K562 (cell line): ENCODE results near the gene PKDREJ. TPM values are rescaled to one million over a fixed set of nuclear protein-coding genes. Genes with fewer than 3 reads are reported as not detected.

Source experiments
- ATAC-seq: fragments of 200-7000 bp; cut with Tn5 transposase; 3 replicates; pipeline ENCODE4 v1.9.1; 2020; ENCODE audit warnings: moderate library complexity
- BruUV-seq: library from RNA; stranded (reverse); fragments of 400-500 nt; replicated peaks from 2 replicates; lab custom pipeline; 2021; lab: Mats Ljungman, UMichigan
- CTCF ChIA-PET: fragments of 300-600 bp; formaldehyde crosslinking; extraction: SDS; loops from one replicate; lab custom pipeline; 2021; ENCODE audit warnings: low intra/inter-chr PET ratio; lab: Yijun Ruan, JAX
- POLR2A ChIA-PET: fragments of 300-600, 350-650 bp; sonication (Branson Sonifier 250); formaldehyde crosslinking; extraction: SDS; loops from one replicate; lab custom pipeline; 2021; ENCODE audit warnings: antibody characterized with exemption, inconsistent platforms; lab: Yijun Ruan, JAX
- DNase-seq, 4 experiments: peaks; one replicate each; pipeline versions ENCODE4 v3.0.0 to v3.0.0-alpha.2; 2011 to 2018; ENCODE audit warnings: low spot score in 3 of 4, mixed read lengths in 3 of 4; ENCODE audit errors: extremely low read depth in 1 of 4
- FAIRE-seq: peaks from 2 replicates; lab custom pipeline; 2011; peaks lifted over from hg19 to GRCh38; lab: Jason Lieb, UNC
- H2AFZ ChIP-seq: 2 replicates; pipeline ENCODE4 v1.6.0; 2011; ENCODE audit warnings: low read depth, low read length, control low read depth, inconsistent platforms
- H3K27ac ChIP-seq: fragments of 200-600 bp; 3 replicates; pipeline ENCODE4 v1.8.0; 2011; ENCODE audit warnings: low read depth, mild to moderate bottlenecking, control low read depth, inconsistent platforms, low read length, moderate library complexity, mixed read lengths; ENCODE audit errors: extremely low read depth
- H3K27me3 ChIP-seq, 2 experiments: fragments of 300-600 bp in 1 of 2; 2 replicates in 1 of 2; 3 replicates in 1 of 2; pipeline versions ENCODE4 v1.6.0 to v1.8.0; 2011; ENCODE audit warnings: inconsistent platforms in 2 of 2, low read length in 2 of 2, mild to moderate bottlenecking in 1 of 2, mixed read lengths in 1 of 2, moderate library complexity in 1 of 2; ENCODE audit not compliant: control insufficient read depth in 2 of 2, insufficient read depth in 2 of 2
- H3K36me3 ChIP-seq: fragments of 300-600 bp; 3 replicates; pipeline ENCODE4 v1.8.0; 2011; ENCODE audit warnings: mild to moderate bottlenecking, low read length, inconsistent platforms; ENCODE audit not compliant: control insufficient read depth, insufficient read depth
- H3K4me1 ChIP-seq, 2 experiments: fragments of 200-600 bp in 1 of 2; replicated peaks in 1 of 2; 2 replicates in 1 of 2; 3 replicates in 1 of 2; pipeline versions ENCODE4 v1.5.1 to v1.8.0; 2011; ENCODE audit warnings: inconsistent platforms in 2 of 2, low read length in 2 of 2, mild to moderate bottlenecking in 1 of 2, mixed read lengths in 1 of 2, moderate library complexity in 1 of 2; ENCODE audit not compliant: control insufficient read depth in 2 of 2, insufficient read depth in 2 of 2
- H3K4me2 ChIP-seq: 2 replicates; pipeline ENCODE4 v1.6.1; 2011; ENCODE audit warnings: low read length, control low read depth, inconsistent platforms, mixed read lengths; ENCODE audit not compliant: insufficient read depth
- H3K4me3 ChIP-seq: fragments of 200-600 bp; sonication (generic), shearing (Covaris generic); 2 replicates; pipeline ENCODE4 v1.5.1; 2016; ENCODE audit warnings: control low read depth, inconsistent platforms
- H3K79me2 ChIP-seq: fragments of 200-600 bp; 3 replicates; pipeline ENCODE4 v1.8.0; 2011; ENCODE audit warnings: low read length, inconsistent platforms; ENCODE audit not compliant: control insufficient read depth, insufficient read depth
- H3K9ac ChIP-seq, 2 experiments: 2 replicates each; pipeline versions ENCODE4 v1.6.0 to v1.6.1; 2011; ENCODE audit warnings: low read depth in 2 of 2, low read length in 2 of 2, control low read depth in 1 of 2, inconsistent platforms in 1 of 2, mild to moderate bottlenecking in 1 of 2, mixed read lengths in 1 of 2; ENCODE audit not compliant: insufficient read depth in 1 of 2
- H3K9me1 ChIP-seq: one replicate; pipeline ENCODE4 v1.6.0; 2011; ENCODE audit warnings: inconsistent platforms, mild to moderate bottlenecking, low read length, moderate library complexity; ENCODE audit not compliant: control insufficient read depth, insufficient read depth
- H3K9me3 ChIP-seq: replicated peaks from 2 replicates; pipeline ENCODE4 v1.5.1; 2011; ENCODE audit warnings: low read depth, low read length, inconsistent platforms; ENCODE audit not compliant: control insufficient read depth, insufficient read depth
- H4K20me1 ChIP-seq: replicated peaks from 2 replicates; pipeline ENCODE4 v1.6.1; 2011; ENCODE audit warnings: low read length, inconsistent platforms, mixed read lengths; ENCODE audit not compliant: control insufficient read depth, insufficient read depth
- CTBP1 ChIP-seq: fragments of 450-650 bp; IDR thresholded peaks from 2 replicates; pipeline ENCODE4 v1.6.1; 2016; ENCODE audit warnings: borderline replicate concordance
- MAFF ChIP-seq: IDR thresholded peaks from 2 replicates; pipeline ENCODE4 v1.6.1; 2012; ENCODE audit warnings: low read length, improper control_type of control experiment
- MECOM ChIP-seq: fragments of 250-450 bp; sonication (Bioruptor Pico); IDR thresholded peaks from 2 replicates; pipeline ENCODE4 v1.8.0; 2022; ENCODE audit warnings: inconsistent platforms
- MTA2 ChIP-seq: fragments of 450-650 bp; IDR thresholded peaks from 2 replicates; pipeline ENCODE4 v1.6.1; 2016; ENCODE audit warnings: low read depth
- NR4A1 ChIP-seq, 2 experiments: fragments of 250-450 bp in 1 of 2; fragments of 450-650 bp in 1 of 2; sonication (Bioruptor Pico) in 1 of 2; IDR thresholded peaks; 2 replicates each; pipeline versions ENCODE4 v1.4.0 to v1.6.1; 2016 to 2020; ENCODE audit warnings: mild to moderate bottlenecking in 2 of 2, missing compliant biosample characterization in 1 of 2, missing genetic modification characterization in 1 of 2, moderate library complexity in 1 of 2
- SUPT5H ChIP-seq: fragments of 450-650 bp; IDR thresholded peaks from 2 replicates; pipeline ENCODE4 v1.6.1; 2016
- ZFP36 ChIP-seq: fragments of 150-350 bp; IDR thresholded peaks from 2 replicates; pipeline ENCODE4 v1.6.1; 2018; ENCODE audit warnings: low read length, low read depth; ENCODE audit not compliant: partially characterized antibody
- ZKSCAN8 ChIP-seq: fragments of 200-800 bp; sonication (Bioruptor generic); IDR thresholded peaks from 2 replicates; pipeline ENCODE4 v1.6.1; 2016; ENCODE audit warnings: missing genetic modification characterization, missing compliant biosample characterization
- ZNF316 ChIP-seq: fragments of 450-650 bp; IDR thresholded peaks from 2 replicates; pipeline ENCODE4 v1.6.1; 2016
- WGBS: fragments of 100-300 bp; shearing (Covaris generic); methylation state at CpG from one replicate; pipeline ENCODE4 v1.1.6; 2016; ENCODE audit warnings: low coverage, mixed read lengths; ENCODE audit not compliant: insufficient coverage; ENCODE audit errors: missing lambda C conversion rate; 5-methylcytosine and 5-hydroxymethylcytosine counted together
- in situ Hi-C: fragments of 300-500 bp; cut with MboI; formaldehyde crosslinking; loops from 4 replicates; pipeline ENCODE4 v1.15.0; 2018; ENCODE audit warnings: inconsistent platforms, mixed read lengths
- intact Hi-C: fragments of 100-400 bp; cut with micrococcal nuclease; formaldehyde crosslinking; loops from 2 replicates; pipeline ENCODE4 v1.14.2; 2022
- polyA plus RNA-seq, 8 experiments: library from polyadenylated mRNA; depleted of rRNA in 4 of 8; stranded (reverse) in 5 of 8; unstranded in 3 of 8; fragments of >200 nt; fragmentation: Nextera tagmentation in 2 of 8; fragmentation: Illumina TruSeq in 1 of 8; extraction: Ambion mirVana in 2 of 8; extraction: Trizol in 1 of 8; gene quantifications; 2 replicates each; pipeline versions ENCODE4 v1.2.1 to v1.2.3, GENCODE V29; 2011 to 2014; ENCODE audit warnings: inconsistent platforms in 1 of 8, missing spikeins in 1 of 8
- total RNA-seq, 7 experiments: library from RNA; depleted of rRNA in 6 of 7; stranded (reverse); fragments of >200 nt in 6 of 7; fragmentation: Illumina TruSeq in 2 of 7; extraction: Trizol in 2 of 7; gene quantifications; 2 replicates each; pipeline versions ENCODE4 v1.2.1 to v1.2.3, GENCODE V29; 2011 to 2021; ENCODE audit warnings: low replicate concordance in 1 of 7
- TF ChIP-seq, protein P1 (sequence below): fragments of 450-650 bp; IDR thresholded peaks from 2 replicates; pipeline ENCODE4 v1.6.1; 2016; ENCODE audit warnings: low read depth
- TF ChIP-seq, protein P2 (sequence below): sonication (generic); formaldehyde crosslinking; IDR thresholded peaks from 2 replicates; pipeline ENCODE4 v1.8.1; 2023; ENCODE audit warnings: missing genetic modification reagents, mild to moderate bottlenecking, borderline replicate concordance

Gene PKDREJ
- total and polyA plus RNA-seq, 9 of the 15 experiments (the other 6 are each of a cell fraction or from before 2014, with no cell fraction given), result 0.03 TPM; not detected in 8

- no peak overlapping the region for H3K4me3 ChIP-seq
- TF ChIP-seq ZNF316, result no peak
- TF ChIP-seq, protein P1, sequence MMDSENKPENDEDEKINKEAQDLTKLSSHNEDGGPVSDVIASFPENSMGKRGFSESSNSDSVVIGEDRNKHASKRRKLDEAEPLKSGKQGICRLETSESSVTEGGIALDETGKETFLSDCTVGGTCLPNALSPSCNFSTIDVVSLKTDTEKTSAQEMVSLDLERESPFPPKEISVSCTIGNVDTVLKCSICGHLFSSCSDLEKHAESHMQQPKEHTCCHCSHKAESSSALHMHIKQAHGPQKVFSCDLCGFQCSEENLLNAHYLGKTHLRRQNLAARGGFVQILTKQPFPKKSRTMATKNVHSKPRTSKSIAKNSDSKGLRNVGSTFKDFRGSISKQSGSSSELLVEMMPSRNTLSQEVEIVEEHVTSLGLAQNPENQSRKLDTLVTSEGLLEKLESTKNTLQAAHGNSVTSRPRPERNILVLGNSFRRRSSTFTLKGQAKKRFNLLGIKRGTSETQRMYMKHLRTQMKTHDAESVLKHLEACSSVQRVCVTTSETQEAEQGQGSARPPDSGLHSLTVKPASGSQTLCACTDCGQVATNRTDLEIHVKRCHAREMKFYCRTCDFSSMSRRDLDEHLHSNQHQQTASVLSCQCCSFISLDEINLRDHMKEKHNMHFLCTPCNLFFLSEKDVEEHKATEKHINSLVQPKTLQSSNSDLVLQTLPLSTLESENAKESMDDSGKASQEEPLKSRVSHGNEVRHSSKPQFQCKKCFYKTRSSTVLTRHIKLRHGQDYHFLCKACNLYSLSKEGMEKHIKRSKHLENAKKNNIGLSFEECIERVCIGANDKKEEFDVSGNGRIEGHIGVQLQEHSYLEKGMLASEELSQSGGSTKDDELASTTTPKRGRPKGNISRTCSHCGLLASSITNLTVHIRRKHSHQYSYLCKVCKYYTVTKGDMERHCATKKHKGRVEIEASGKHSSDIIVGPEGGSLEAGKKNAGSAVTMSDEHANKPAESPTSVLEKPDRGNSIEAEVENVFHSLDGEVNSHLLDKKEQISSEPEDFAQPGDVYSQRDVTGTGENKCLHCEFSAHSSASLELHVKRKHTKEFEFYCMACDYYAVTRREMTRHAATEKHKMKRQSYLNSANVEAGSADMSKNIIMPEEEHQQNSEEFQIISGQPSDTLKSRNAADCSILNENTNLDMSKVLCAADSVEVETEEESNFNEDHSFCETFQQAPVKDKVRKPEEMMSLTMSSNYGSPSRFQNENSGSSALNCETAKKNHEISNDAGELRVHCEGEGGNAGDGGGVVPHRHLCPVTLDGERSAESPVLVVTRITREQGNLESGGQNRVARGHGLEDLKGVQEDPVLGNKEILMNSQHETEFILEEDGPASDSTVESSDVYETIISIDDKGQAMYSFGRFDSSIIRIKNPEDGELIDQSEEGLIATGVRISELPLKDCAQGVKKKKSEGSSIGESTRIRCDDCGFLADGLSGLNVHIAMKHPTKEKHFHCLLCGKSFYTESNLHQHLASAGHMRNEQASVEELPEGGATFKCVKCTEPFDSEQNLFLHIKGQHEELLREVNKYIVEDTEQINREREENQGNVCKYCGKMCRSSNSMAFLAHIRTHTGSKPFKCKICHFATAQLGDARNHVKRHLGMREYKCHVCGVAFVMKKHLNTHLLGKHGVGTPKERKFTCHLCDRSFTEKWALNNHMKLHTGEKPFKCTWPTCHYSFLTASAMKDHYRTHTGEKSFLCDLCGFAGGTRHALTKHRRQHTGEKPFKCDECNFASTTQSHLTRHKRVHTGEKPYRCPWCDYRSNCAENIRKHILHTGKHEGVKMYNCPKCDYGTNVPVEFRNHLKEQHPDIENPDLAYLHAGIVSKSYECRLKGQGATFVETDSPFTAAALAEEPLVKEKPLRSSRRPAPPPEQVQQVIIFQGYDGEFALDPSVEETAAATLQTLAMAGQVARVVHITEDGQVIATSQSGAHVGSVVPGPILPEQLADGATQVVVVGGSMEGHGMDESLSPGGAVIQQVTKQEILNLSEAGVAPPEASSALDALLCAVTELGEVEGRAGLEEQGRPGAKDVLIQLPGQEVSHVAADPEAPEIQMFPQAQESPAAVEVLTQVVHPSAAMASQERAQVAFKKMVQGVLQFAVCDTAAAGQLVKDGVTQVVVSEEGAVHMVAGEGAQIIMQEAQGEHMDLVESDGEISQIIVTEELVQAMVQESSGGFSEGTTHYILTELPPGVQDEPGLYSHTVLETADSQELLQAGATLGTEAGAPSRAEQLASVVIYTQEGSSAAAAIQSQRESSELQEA, result no peak
- no peak for TF ChIP-seq SUPT5H
- no peak for TF ChIP-seq MAFF
- no peak for TF ChIP-seq ZFP36
- TF ChIP-seq CTBP1, result no peak
- TF ChIP-seq, protein P2, sequence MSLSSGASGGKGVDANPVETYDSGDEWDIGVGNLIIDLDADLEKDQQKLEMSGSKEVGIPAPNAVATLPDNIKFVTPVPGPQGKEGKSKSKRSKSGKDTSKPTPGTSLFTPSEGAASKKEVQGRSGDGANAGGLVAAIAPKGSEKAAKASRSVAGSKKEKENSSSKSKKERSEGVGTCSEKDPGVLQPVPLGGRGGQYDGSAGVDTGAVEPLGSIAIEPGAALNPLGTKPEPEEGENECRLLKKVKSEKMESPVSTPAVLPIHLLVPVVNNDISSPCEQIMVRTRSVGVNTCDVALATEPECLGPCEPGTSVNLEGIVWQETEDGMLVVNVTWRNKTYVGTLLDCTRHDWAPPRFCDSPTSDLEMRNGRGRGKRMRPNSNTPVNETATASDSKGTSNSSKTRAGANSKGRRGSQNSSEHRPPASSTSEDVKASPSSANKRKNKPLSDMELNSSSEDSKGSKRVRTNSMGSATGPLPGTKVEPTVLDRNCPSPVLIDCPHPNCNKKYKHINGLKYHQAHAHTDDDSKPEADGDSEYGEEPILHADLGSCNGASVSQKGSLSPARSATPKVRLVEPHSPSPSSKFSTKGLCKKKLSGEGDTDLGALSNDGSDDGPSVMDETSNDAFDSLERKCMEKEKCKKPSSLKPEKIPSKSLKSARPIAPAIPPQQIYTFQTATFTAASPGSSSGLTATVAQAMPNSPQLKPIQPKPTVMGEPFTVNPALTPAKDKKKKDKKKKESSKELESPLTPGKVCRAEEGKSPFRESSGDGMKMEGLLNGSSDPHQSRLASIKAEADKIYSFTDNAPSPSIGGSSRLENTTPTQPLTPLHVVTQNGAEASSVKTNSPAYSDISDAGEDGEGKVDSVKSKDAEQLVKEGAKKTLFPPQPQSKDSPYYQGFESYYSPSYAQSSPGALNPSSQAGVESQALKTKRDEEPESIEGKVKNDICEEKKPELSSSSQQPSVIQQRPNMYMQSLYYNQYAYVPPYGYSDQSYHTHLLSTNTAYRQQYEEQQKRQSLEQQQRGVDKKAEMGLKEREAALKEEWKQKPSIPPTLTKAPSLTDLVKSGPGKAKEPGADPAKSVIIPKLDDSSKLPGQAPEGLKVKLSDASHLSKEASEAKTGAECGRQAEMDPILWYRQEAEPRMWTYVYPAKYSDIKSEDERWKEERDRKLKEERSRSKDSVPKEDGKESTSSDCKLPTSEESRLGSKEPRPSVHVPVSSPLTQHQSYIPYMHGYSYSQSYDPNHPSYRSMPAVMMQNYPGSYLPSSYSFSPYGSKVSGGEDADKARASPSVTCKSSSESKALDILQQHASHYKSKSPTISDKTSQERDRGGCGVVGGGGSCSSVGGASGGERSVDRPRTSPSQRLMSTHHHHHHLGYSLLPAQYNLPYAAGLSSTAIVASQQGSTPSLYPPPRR, result no peak
- no peak for TF ChIP-seq ZKSCAN8 (CRISPR knock-in tag)
- TF ChIP-seq MTA2, result no peak
- TF ChIP-seq NR4A1 (CRISPR knock-in tag; IDR thresholded peaks at IDR 0.05), result no peak
- TF ChIP-seq NR4A1 (tag; IDR thresholded peaks at IDR 0.05), result no peak
- no peak for TF ChIP-seq MECOM
- ATAC-seq, result no peak
- WGBS, result 83% methylated on average over 3 of the region's 5 CpGs
- ChIA-PET POLR2A (no interaction called here), CTCF (no interaction called here)
- no peak for FAIRE-seq
- H3K9me3 ChIP-seq, result no peaks in the 10 kb centered on the region
- H3K4me2 ChIP-seq, result no peak overlapping the region
- H2AFZ ChIP-seq, result no peak overlapping the region
- H3K9me1 ChIP-seq, result no peaks in the 10 kb centered on the region
- no peaks in the 10 kb centered on the region for H4K20me1 ChIP-seq
- BruUV-seq, result no TSS peak
- DNase-seq, result no peak
- in situ Hi-C loops (no loop called here), intact Hi-C loops (no loop called here)
- H3K9ac ChIP-seq, result no peak overlapping the region
- H3K79me2 ChIP-seq, result no peaks in the 10 kb centered on the region
- no peaks in the 10 kb centered on the region for H3K27me3 ChIP-seq
- peaks cover 0 to 10% of the 10 kb centered on the region in 2 experiments; a peak in 1 of 5 replicates for H3K4me1 ChIP-seq
- H3K36me3 ChIP-seq, result no peaks in the 10 kb centered on the region
- H3K27ac ChIP-seq, result no peak overlapping the region
Observed at GRCh38 chr22:46220921-46221320, 42.2 kb downstream of the PKDREJ start.
